Progenitor cell of endocrine pancreas (in vitro differentiated cells): ENCODE results near the gene KTI12. TPM values are rescaled to one million over a fixed set of nuclear protein-coding genes. Genes with fewer than 3 reads are reported as not detected.
"Not testable (repeated sequence)": the region's sequence is repeated elsewhere in the genome, so short reads cannot be mapped to it uniquely, and the experiment has no call there.

Experiments
- DNase-seq: peaks from one replicate; pipeline ENCODE4 v3.0.0; 2021; ENCODE audit warnings: low spot score; ENCODE audit not compliant: unreplicated experiment
- H3K27ac Mint-ChIP-seq: 2 replicates; pipeline ENCODE4 v1.8.0; 2021; ENCODE audit warnings: mild to moderate bottlenecking, moderate library complexity, mixed read lengths
- H3K27me3 Mint-ChIP-seq: 2 replicates; pipeline ENCODE4 v1.8.0; 2021; ENCODE audit warnings: mixed read lengths
- H3K36me3 Mint-ChIP-seq: 2 replicates; pipeline ENCODE4 v1.8.0; 2022; ENCODE audit warnings: mixed read lengths; ENCODE audit not compliant: insufficient read depth
- H3K4me1 Mint-ChIP-seq: 2 replicates; pipeline ENCODE4 v1.8.0; 2021; ENCODE audit warnings: low read depth, mixed read lengths
- H3K4me3 Mint-ChIP-seq: 2 replicates; pipeline ENCODE4 v1.8.0; 2021; ENCODE audit warnings: low read depth, mild to moderate bottlenecking, moderate library complexity, mixed read lengths
- H3K9me3 Mint-ChIP-seq: 2 replicates; pipeline ENCODE4 v1.8.0; 2021; ENCODE audit warnings: low read depth, mixed read lengths
- CTCF ChIP-seq: fragments of 200-600 bp; sonication (generic); IDR thresholded peaks from one replicate; pipeline ENCODE4 v1.5.0; 2021; ENCODE audit warnings: antibody characterized with exemption, mild to moderate bottlenecking; ENCODE audit not compliant: unreplicated experiment
- total RNA-seq: library from RNA; stranded (reverse); gene quantifications from 2 replicates; pipeline ENCODE4 v1.2.1, GENCODE V29; 2021

KTI12 gene
- total RNA-seq, 1 donor from 2014 or later = 8.3 TPM

GRCh38 chr1:52028328-52028727 is 5.3 kb downstream of the KTI12 start:
- H3K4me1 Mint-ChIP-seq = peaks cover 29% of the 10 kb centered on the region

GRCh38 chr1:52026278-52026677 is 7.3 kb downstream of the KTI12 start:
- Mint-ChIP-seq H3K36me3 (peaks cover 27% of the 10 kb centered on the region), H3K9me3 (no peaks in the 10 kb centered on the region), H3K4me3 (no peak overlapping the region), H3K27me3 (no peaks in the 10 kb centered on the region), H3K27ac (no peak overlapping the region), H3K4me1 (peaks cover 15% of the 10 kb centered on the region)
- no peak for DNase-seq
- no peak for TF ChIP-seq CTCF

More at GRCh38 chr1:52028328-52028727, 5.3 kb downstream of the KTI12 start:
- no peak for DNase-seq
- no peak overlapping the region for H3K27ac Mint-ChIP-seq
- TF ChIP-seq CTCF = no peak
- no peak overlapping the region for H3K4me3 Mint-ChIP-seq
- H3K27me3 Mint-ChIP-seq = no peaks in the 10 kb centered on the region
- no peaks in the 10 kb centered on the region for H3K9me3 Mint-ChIP-seq
- peaks cover 23% of the 10 kb centered on the region for H3K36me3 Mint-ChIP-seq

- H3K9me3 Mint-ChIP-seq = no peaks in the 10 kb centered on the region
- H3K4me3 Mint-ChIP-seq = no peak overlapping the region
- TF ChIP-seq CTCF = no peak
- H3K27me3 Mint-ChIP-seq = no peaks in the 10 kb centered on the region
- H3K4me1 Mint-ChIP-seq = no peaks in the 10 kb centered on the region
- H3K36me3 Mint-ChIP-seq = peaks cover 26% of the 10 kb centered on the region
- no peak for DNase-seq
- H3K27ac Mint-ChIP-seq = peak overlapping the region; percentile 14
Observed at GRCh38 chr1:52022133-52022532, 11.5 kb downstream of the KTI12 start.

GRCh38 chr1:52008071-52008809 is 25.4 kb downstream of the KTI12 start:
- no peak for TF ChIP-seq CTCF
- DNase-seq = no peak
- H3K27me3 Mint-ChIP-seq = no peaks in the 10 kb centered on the region
- H3K27ac Mint-ChIP-seq = peak overlapping the region; percentile 99
- no peaks in the 10 kb centered on the region for H3K9me3 Mint-ChIP-seq
- H3K36me3 Mint-ChIP-seq = no peaks in the 10 kb centered on the region
- peaks cover 30% of the 10 kb centered on the region for H3K4me1 Mint-ChIP-seq
- H3K4me3 Mint-ChIP-seq = no peak overlapping the region

DNA sequence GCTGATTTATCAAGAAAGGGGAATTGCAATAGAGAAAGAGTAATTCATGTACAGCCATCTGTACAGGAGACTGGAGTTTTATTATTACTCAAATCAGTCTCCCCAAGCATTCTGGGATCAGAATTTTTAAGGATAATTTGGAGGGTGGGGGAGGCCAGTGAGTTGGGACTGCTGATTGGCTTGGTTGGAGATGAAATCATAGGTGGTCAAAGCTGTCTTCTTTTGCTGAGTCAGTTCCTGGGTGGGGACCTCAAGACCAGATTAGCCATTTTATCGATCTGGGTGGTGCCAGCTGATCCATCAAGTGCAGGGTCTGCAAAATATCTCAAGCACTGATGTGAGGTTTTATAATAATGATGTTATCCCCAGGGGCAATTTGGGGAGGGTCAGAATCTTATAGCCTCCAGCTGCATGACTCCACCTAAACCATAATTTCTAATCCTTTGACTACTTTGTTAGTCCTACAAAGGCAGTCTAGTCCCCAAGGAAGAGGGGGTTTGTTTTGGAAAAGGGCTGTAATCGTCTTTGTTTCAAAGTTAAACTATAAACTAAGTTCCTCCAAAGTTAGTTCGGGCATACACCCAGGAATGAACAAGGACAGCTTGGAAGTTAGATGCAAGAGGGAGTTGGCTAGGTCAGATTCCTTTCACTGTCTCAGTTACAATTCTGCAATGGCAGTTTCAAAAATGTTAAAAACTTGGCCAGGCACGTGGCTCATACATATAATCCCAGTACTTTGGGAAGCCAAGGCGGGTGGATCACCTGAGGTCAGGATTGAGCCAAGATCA is 26.2 kb downstream of the KTI12 start:
- H3K27me3 Mint-ChIP-seq = no peaks in the 10 kb centered on the region
- H3K4me1 Mint-ChIP-seq = peaks cover 30% of the 10 kb centered on the region
- no peak for DNase-seq
- H3K36me3 Mint-ChIP-seq = no peaks in the 10 kb centered on the region
- H3K9me3 Mint-ChIP-seq = no peaks in the 10 kb centered on the region
- no peak for TF ChIP-seq CTCF
- H3K27ac Mint-ChIP-seq = peak overlapping the region; percentile 99
- peak overlapping the region; percentile 33 for H3K4me3 Mint-ChIP-seq

DNA sequence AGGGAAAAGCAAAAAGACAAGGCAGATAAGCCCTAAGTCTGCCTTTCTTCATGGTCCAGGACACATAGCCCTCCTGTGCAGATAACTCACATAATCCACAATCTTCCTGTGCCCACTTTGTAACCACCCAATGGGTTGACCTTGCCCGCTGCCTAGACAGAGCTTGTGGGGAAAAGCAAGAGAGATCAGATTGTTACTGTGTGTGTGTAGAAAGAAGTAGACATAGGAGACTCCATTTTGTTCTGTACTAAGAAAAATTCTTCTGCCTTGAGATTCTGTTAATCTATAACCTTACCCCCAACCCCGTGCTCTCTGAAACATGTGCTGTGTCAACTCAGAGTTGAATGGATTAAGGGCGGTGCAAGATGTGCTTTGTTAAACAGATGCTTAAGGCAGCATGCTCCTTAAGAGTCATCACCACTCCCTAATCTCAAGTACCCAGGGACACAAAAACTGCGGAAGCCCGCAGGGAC is 27.5 kb downstream of the KTI12 start:
- peak overlapping the region; percentile 52 for H3K4me3 Mint-ChIP-seq
- peaks cover 22% of the 10 kb centered on the region for H3K4me1 Mint-ChIP-seq
- peak overlapping the region; percentile 99 for H3K27ac Mint-ChIP-seq
- not testable (repeated sequence) for DNase-seq, H3K9me3 Mint-ChIP-seq, H3K27me3 Mint-ChIP-seq, H3K36me3 Mint-ChIP-seq

DNA sequence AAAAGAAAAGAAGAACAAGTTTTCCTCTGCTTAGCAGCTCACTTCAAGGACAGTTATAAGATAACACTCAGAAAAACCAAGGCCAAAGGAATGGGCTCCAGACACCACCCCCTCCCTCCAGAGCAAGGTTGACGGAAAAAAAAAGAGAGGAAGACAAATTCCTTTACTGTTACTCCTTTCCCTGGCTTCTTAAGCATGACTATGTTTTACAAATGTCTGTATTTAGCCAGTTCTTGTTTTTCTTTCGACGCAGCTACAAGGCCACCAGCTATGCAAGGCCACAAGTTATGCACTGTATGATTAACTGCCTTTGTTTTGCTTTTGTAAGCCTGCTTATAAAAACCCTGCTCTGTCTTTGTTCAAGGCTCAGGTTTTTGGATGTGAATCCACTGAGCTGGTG is 28.1 kb downstream of the KTI12 start:
- DNase-seq, H3K4me3 Mint-ChIP-seq: not testable (repeated sequence)
- peak overlapping the region; percentile 99 for H3K27ac Mint-ChIP-seq

More for the DNA sequence above, 28.1 kb downstream of the KTI12 start:
- H3K36me3 Mint-ChIP-seq, H3K9me3 Mint-ChIP-seq, H3K27me3 Mint-ChIP-seq: not testable (repeated sequence)
- H3K4me1 Mint-ChIP-seq = peaks cover 21% of the 10 kb centered on the region
